ENCODE data around the gene CPA5.

GRCh38 chr7:130418306-130418705, 73.7 kb downstream of the CPA5 start:
- TF ChIP-seq TEAD4 (CRISPR knock-in tag; IDR thresholded peaks at IDR 0.05) = no peak
- TF ChIP-seq, protein P1, sequence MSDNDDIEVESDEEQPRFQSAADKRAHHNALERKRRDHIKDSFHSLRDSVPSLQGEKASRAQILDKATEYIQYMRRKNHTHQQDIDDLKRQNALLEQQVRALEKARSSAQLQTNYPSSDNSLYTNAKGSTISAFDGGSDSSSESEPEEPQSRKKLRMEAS (CRISPR knock-in tag; IDR thresholded peaks at IDR 0.05) = no peak
- no peak for TF ChIP-seq TP53 (CRISPR knock-in tag; IDR thresholded peaks at IDR 0.05)
- no peak for TF ChIP-seq CTCF (IDR thresholded peaks at IDR 0.05)
- TF ChIP-seq ZNF512 (CRISPR knock-in tag; IDR thresholded peaks at IDR 0.05; ENCODE audit: borderline replicate concordance) = no peak
- TF ChIP-seq ZNF232 (CRISPR knock-in tag; IDR thresholded peaks at IDR 0.05) = no peak
- no peak for TF ChIP-seq RELA (CRISPR knock-in tag; IDR thresholded peaks at IDR 0.05; ENCODE audit: borderline replicate concordance)
- no peak for TF ChIP-seq MXD4 (CRISPR knock-in tag; IDR thresholded peaks at IDR 0.05; ENCODE audit: borderline replicate concordance)
- TF ChIP-seq, protein P2, sequence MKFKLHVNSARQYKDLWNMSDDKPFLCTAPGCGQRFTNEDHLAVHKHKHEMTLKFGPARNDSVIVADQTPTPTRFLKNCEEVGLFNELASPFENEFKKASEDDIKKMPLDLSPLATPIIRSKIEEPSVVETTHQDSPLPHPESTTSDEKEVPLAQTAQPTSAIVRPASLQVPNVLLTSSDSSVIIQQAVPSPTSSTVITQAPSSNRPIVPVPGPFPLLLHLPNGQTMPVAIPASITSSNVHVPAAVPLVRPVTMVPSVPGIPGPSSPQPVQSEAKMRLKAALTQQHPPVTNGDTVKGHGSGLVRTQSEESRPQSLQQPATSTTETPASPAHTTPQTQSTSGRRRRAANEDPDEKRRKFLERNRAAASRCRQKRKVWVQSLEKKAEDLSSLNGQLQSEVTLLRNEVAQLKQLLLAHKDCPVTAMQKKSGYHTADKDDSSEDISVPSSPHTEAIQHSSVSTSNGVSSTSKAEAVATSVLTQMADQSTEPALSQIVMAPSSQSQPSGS (CRISPR knock-in tag; IDR thresholded peaks at IDR 0.05; ENCODE audit: borderline replicate concordance, low read depth) = no peak
- no peak for TF ChIP-seq E2F4 (CRISPR knock-in tag; IDR thresholded peaks at IDR 0.05; ENCODE audit: borderline replicate concordance, low read depth)
